HepG2 (cell line): Measurements from ENCODE around the gene CNNM3. TPM values are rescaled to one million over a fixed set of nuclear protein-coding genes. Genes with fewer than 3 reads are reported as not detected.
A peak's percentile ranks its signal among the peaks of the same experiment; 100 is the strongest.

Experiments
- FIP1L1 ChIP-seq: fragments of 200-400 bp; formaldehyde crosslinking; IDR thresholded peaks from 2 replicates; pipeline ENCODE4 v1.6.1; 2018; ENCODE audit warnings: low read depth, mild to moderate bottlenecking, low read length, moderate library complexity, borderline replicate concordance; ENCODE audit not compliant: insufficient read depth
- HMGA1 ChIP-seq: sonication (generic); formaldehyde crosslinking; conservative IDR thresholded peaks from 2 replicates; pipeline ENCODE4 v1.4.0; 2020; ENCODE audit warnings: missing genetic modification reagents
- HNF4G ChIP-seq, 2 experiments: sonication (generic) in 1 of 2; formaldehyde crosslinking in 1 of 2; IDR thresholded peaks; 2 replicates each; pipeline versions ENCODE4 v1.4.0 to v1.6.1; 2011 to 2020; ENCODE audit warnings: borderline replicate concordance in 2 of 2, low read depth in 2 of 2, mild to moderate bottlenecking in 2 of 2, low read length in 1 of 2, missing genetic modification reagents in 1 of 2, moderate library complexity in 1 of 2
- HNRNPUL1 ChIP-seq: fragments of 200-400 bp; formaldehyde crosslinking; IDR thresholded peaks from 2 replicates; pipeline ENCODE4 v1.6.1; 2017; ENCODE audit warnings: low read depth, mild to moderate bottlenecking, low read length, moderate library complexity
- NFRKB ChIP-seq: fragments of 450-650 bp; IDR thresholded peaks from 2 replicates; pipeline ENCODE4 v1.6.1; 2017
- NR2C2 ChIP-seq: sonication (generic); formaldehyde crosslinking; IDR thresholded peaks from 2 replicates; pipeline ENCODE4 v1.4.0; 2020; ENCODE audit warnings: missing genetic modification reagents, mild to moderate bottlenecking, moderate library complexity, borderline replicate concordance
- NR3C1 ChIP-seq: sonication (generic); formaldehyde crosslinking; IDR thresholded peaks from 2 replicates; pipeline ENCODE4 v1.4.0; 2020; ENCODE audit warnings: missing genetic modification reagents
- RNF2 ChIP-seq: fragments of 450-650 bp; conservative IDR thresholded peaks from 2 replicates; pipeline ENCODE4 v1.6.1; 2016; ENCODE audit warnings: low read depth
- TAF1 ChIP-seq: sonication (generic); formaldehyde crosslinking; IDR thresholded peaks from 2 replicates; pipeline ENCODE4 v1.4.0; 2020; ENCODE audit warnings: missing genetic modification reagents
- ZBTB38 ChIP-seq: sonication (generic); formaldehyde crosslinking; IDR thresholded peaks from 2 replicates; pipeline ENCODE4 v1.5.1; 2020; ENCODE audit warnings: mild to moderate bottlenecking, missing genetic modification reagents
- ZIK1 ChIP-seq: sonication (generic); formaldehyde crosslinking; IDR thresholded peaks from 2 replicates; pipeline ENCODE4 v1.5.0; 2020; ENCODE audit warnings: mild to moderate bottlenecking, low read depth, missing genetic modification reagents, borderline replicate concordance
- ZNF124 ChIP-seq: sonication (generic); formaldehyde crosslinking; IDR thresholded peaks from 2 replicates; pipeline ENCODE4 v1.4.0; 2020; ENCODE audit warnings: missing genetic modification reagents
- ZNF17 ChIP-seq: sonication (generic); formaldehyde crosslinking; IDR thresholded peaks from 2 replicates; pipeline ENCODE4 v1.5.0; 2020; ENCODE audit warnings: mild to moderate bottlenecking, missing genetic modification reagents
- ZNF205 ChIP-seq: IDR thresholded peaks from 2 replicates; pipeline ENCODE4 v1.6.1; 2018; ENCODE audit warnings: missing biosample characterization, missing genetic modification reagents
- ZNF543 ChIP-seq: sonication (generic); formaldehyde crosslinking; IDR thresholded peaks from 2 replicates; pipeline ENCODE4 v1.4.0; 2020; ENCODE audit warnings: mild to moderate bottlenecking, missing genetic modification reagents
- ZNF558 ChIP-seq: sonication (generic); formaldehyde crosslinking; IDR thresholded peaks from 2 replicates; pipeline ENCODE4 v1.9.0; 2022; ENCODE audit warnings: mild to moderate bottlenecking, missing genetic modification reagents, borderline replicate concordance
- ZNF703 ChIP-seq: sonication (generic); formaldehyde crosslinking; IDR thresholded peaks from 2 replicates; pipeline ENCODE4 v1.5.1; 2020; ENCODE audit warnings: missing genetic modification reagents, mild to moderate bottlenecking, moderate library complexity, borderline replicate concordance
- ZNF878 ChIP-seq: sonication (generic); formaldehyde crosslinking; IDR thresholded peaks from 2 replicates; pipeline ENCODE4 v1.8.1; 2023; ENCODE audit warnings: mild to moderate bottlenecking, missing genetic modification reagents, moderate library complexity
- polyA plus RNA-seq, 8 experiments: library from polyadenylated mRNA; depleted of rRNA in 3 of 8; stranded (reverse) in 7 of 8; unstranded in 1 of 8; fragments of >200 nt; fragmentation: Illumina TruSeq in 4 of 8; extraction: Trizol in 4 of 8; gene quantifications; 2 replicates each; pipeline versions ENCODE4 v1.2.1 to v1.2.3, GENCODE V29; 2011 to 2016; ENCODE audit warnings: low read depth in 4 of 8, missing spikeins in 1 of 8, mixed read lengths in 1 of 8; ENCODE audit not compliant: insufficient read depth in 1 of 8
- total RNA-seq, 5 experiments: library from RNA; depleted of rRNA; stranded (reverse); fragments of >200 nt; fragmentation: Illumina TruSeq; extraction: Trizol; gene quantifications; 2 replicates each; pipeline ENCODE4 v1.2.3, GENCODE V29; 2016; ENCODE audit warnings: low read depth in 1 of 5
- TF ChIP-seq, protein P1 (sequence below): sonication (generic); formaldehyde crosslinking; IDR thresholded peaks from 2 replicates; pipeline ENCODE4 v1.4.0; 2020; ENCODE audit warnings: missing genetic modification reagents
- TF ChIP-seq, protein P2 (sequence below): sonication (generic); formaldehyde crosslinking; IDR thresholded peaks from 2 replicates; pipeline ENCODE4 v1.4.0; 2020; ENCODE audit warnings: mild to moderate bottlenecking, low read depth, missing genetic modification reagents
- TF ChIP-seq, protein P3 (sequence below): sonication (generic); formaldehyde crosslinking; IDR thresholded peaks from 2 replicates; pipeline ENCODE4 v1.5.1; 2020; ENCODE audit warnings: mild to moderate bottlenecking, moderate library complexity, missing genetic modification reagents
- TF ChIP-seq, protein P4 (sequence below): sonication (generic); formaldehyde crosslinking; IDR thresholded peaks from 2 replicates; pipeline ENCODE4 v1.5.0; 2020; ENCODE audit warnings: missing genetic modification reagents, mild to moderate bottlenecking, borderline replicate concordance

CNNM3 gene
- total and polyA plus RNA-seq, 2 of the 13 experiments (the other 11 are each of a cell fraction or from before 2014, with no cell fraction given): 21.2 to 27.9 TPM

DNA sequence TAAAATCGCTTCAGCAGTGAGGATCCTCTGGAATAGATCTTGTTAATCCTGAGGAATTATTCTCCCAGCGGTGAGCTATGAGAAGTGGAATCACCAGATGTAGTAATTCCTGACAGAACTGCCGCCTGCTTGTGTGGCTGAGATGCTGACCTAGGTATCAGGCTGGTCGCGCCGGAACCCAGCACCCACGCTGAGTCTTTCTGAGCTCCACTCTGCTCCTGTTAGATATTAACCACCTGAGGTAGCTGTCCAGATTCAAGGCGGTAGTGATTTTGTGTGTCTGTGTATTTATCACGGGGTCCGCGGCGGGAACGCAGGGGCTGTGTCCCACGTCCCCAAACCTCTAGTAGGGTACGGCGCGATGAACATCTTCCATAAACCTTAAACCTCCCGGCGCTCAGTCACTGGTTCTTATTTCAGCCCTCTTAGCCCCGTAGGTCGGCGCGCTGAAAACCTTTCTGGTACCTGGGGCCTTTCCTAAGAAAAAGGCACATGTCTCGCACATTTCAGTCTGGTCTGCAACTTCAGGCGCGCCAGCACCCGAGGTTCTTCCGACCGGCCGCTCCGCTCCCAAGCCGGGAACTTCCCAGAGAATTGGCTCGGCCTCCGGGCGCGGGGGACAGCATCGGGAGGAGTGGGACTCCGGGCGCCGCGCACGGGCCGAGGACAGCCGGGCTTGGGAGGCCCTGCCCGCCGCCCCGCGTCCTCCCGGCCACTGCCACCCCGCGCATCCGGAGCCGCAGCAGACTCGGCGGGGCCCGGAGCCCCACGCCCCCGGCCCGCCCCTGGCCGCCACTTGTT, 542 bp upstream of the CNNM3 start (continued):
- TF ChIP-seq ZNF878 (CRISPR knock-in tag) (peak; percentile 71; the same call in 1 of the 2 replicates), ZBTB38 (CRISPR knock-in tag) (no peak), ZIK1 (CRISPR knock-in tag) (no peak), NFRKB (no peak), HMGA1 (CRISPR knock-in tag) (no peak), HNF4G (IDR thresholded peaks at IDR 0.05; ENCODE audit: borderline replicate concordance, low read depth, low read length) (no peak), HNF4G (CRISPR knock-in tag; IDR thresholded peaks at IDR 0.05; ENCODE audit: borderline replicate concordance, low read depth) (no peak), HNRNPUL1 (no peak), RNF2 (peak; percentile 47; the same call in 1 of the 2 replicates), NR2C2 (CRISPR knock-in tag) (no peak), ZNF558 (peak; percentile 74; the same call in 1 of the 2 replicates), FIP1L1 (no peak), ZNF17 (CRISPR knock-in tag) (no peak), ZNF543 (CRISPR knock-in tag) (peak; percentile 60; the same call in 1 of the 2 replicates), NR3C1 (CRISPR knock-in tag) (no peak), TAF1 (CRISPR knock-in tag) (peak; percentile 56; the same call in 1 of the 2 replicates), ZNF205 (CRISPR knock-in tag) (no peak), ZNF124 (CRISPR knock-in tag) (no peak), ZNF703 (CRISPR knock-in tag) (peak; percentile 28; the same call in 1 of the 2 replicates)
- TF ChIP-seq, protein P1, sequence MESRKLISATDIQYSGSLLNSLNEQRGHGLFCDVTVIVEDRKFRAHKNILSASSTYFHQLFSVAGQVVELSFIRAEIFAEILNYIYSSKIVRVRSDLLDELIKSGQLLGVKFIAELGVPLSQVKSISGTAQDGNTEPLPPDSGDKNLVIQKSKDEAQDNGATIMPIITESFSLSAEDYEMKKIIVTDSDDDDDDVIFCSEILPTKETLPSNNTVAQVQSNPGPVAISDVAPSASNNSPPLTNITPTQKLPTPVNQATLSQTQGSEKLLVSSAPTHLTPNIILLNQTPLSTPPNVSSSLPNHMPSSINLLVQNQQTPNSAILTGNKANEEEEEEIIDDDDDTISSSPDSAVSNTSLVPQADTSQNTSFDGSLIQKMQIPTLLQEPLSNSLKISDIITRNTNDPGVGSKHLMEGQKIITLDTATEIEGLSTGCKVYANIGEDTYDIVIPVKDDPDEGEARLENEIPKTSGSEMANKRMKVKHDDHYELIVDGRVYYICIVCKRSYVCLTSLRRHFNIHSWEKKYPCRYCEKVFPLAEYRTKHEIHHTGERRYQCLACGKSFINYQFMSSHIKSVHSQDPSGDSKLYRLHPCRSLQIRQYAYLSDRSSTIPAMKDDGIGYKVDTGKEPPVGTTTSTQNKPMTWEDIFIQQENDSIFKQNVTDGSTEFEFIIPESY: no peak
- TF ChIP-seq, protein P2, sequence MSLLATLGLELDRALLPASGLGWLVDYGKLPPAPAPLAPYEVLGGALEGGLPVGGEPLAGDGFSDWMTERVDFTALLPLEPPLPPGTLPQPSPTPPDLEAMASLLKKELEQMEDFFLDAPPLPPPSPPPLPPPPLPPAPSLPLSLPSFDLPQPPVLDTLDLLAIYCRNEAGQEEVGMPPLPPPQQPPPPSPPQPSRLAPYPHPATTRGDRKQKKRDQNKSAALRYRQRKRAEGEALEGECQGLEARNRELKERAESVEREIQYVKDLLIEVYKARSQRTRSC (CRISPR knock-in tag): peak; percentile 57; the same call in 1 of the 2 replicates
- TF ChIP-seq, protein P3, sequence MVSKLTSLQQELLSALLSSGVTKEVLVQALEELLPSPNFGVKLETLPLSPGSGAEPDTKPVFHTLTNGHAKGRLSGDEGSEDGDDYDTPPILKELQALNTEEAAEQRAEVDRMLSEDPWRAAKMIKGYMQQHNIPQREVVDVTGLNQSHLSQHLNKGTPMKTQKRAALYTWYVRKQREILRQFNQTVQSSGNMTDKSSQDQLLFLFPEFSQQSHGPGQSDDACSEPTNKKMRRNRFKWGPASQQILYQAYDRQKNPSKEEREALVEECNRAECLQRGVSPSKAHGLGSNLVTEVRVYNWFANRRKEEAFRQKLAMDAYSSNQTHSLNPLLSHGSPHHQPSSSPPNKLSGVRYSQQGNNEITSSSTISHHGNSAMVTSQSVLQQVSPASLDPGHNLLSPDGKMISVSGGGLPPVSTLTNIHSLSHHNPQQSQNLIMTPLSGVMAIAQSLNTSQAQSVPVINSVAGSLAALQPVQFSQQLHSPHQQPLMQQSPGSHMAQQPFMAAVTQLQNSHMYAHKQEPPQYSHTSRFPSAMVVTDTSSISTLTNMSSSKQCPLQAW (CRISPR knock-in tag): peak; percentile 57; the same call in 1 of the 2 replicates
- TF ChIP-seq, protein P4, sequence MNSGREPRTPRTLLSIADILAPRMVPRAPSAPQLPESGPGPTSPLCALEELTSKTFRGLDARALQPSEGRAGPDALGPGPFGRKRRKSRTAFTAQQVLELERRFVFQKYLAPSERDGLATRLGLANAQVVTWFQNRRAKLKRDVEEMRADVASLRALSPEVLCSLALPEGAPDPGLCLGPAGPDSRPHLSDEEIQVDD (CRISPR knock-in tag): no peak
